K562 (cell line): ENCODE measurements around the gene SYT3. TPM values are rescaled to one million over a fixed set of nuclear protein-coding genes. Genes with fewer than 3 reads are reported as not detected.

Experiments
- ARID3A ChIP-seq: IDR thresholded peaks from 2 replicates; pipeline ENCODE4 v1.6.1; 2012; ENCODE audit warnings: low read depth, low read length, improper control_type of control experiment, borderline replicate concordance
- CHCHD3 ChIP-seq: fragments of 250-450 bp; sonication (Bioruptor Pico); IDR thresholded peaks from 2 replicates; pipeline ENCODE4 v2.1.2; 2022; ENCODE audit warnings: mild to moderate bottlenecking
- CHD2 ChIP-seq: IDR thresholded peaks from 2 replicates; pipeline ENCODE4 v1.6.1; 2011; ENCODE audit warnings: low read depth, low read length
- CREB1 ChIP-seq, 2 experiments: sonication (generic) in 1 of 2; formaldehyde crosslinking in 1 of 2; IDR thresholded peaks; 2 replicates each; pipeline versions ENCODE4 v1.6.1 to v1.8.0; 2012 to 2022; ENCODE audit warnings: inconsistent platforms in 1 of 2, mild to moderate bottlenecking in 1 of 2, missing genetic modification reagents in 1 of 2, moderate library complexity in 1 of 2
- ETV6 ChIP-seq, 3 experiments: fragments of 150-350 bp in 1 of 3; sonication (generic) in 1 of 3; formaldehyde crosslinking in 1 of 3; IDR thresholded peaks; 2 replicates each; pipeline versions ENCODE4 v1.6.1 to v1.8.0; 2014 to 2022; ENCODE audit warnings: borderline replicate concordance in 2 of 3, low read depth in 2 of 3, antibody characterized with exemption in 1 of 3, low read length in 1 of 3, mild to moderate bottlenecking in 1 of 3, missing genetic modification reagents in 1 of 3
- FOSL1 ChIP-seq: fragments of 200-800 bp; sonication (Bioruptor generic); conservative IDR thresholded peaks from 2 replicates; pipeline ENCODE4 v1.6.1; 2016; ENCODE audit warnings: missing genetic modification characterization, missing compliant biosample characterization
- KDM5B ChIP-seq: fragments of 200-600 bp; sonication (generic); IDR thresholded peaks from 2 replicates; pipeline ENCODE4 v1.6.1; 2012; ENCODE audit warnings: low read depth, mild to moderate bottlenecking, moderate library complexity, low read length, control low read depth, inconsistent platforms; ENCODE audit not compliant: insufficient replicate concordance
- NR3C1 ChIP-seq: sonication (generic); formaldehyde crosslinking; IDR thresholded peaks from 2 replicates; pipeline ENCODE4 v1.8.1; 2022; ENCODE audit warnings: missing genetic modification reagents
- PHB ChIP-seq: fragments of 250-450 bp; sonication (Bioruptor Pico); IDR thresholded peaks from 2 replicates; pipeline ENCODE4 v1.5.0; 2021
- PKNOX1 ChIP-seq: fragments of 450-650 bp; IDR thresholded peaks from 2 replicates; pipeline ENCODE4 v1.6.1; 2016
- RREB1 ChIP-seq: fragments of 250-450 bp; sonication (Bioruptor Pico); IDR thresholded peaks from 2 replicates; pipeline ENCODE4 v1.4.0; 2020
- SIRT6 ChIP-seq: IDR thresholded peaks from one replicate; pipeline ENCODE4 v1.6.1; 2012; ENCODE audit warnings: low read depth, mild to moderate bottlenecking, control low read depth, inconsistent platforms, low read length, moderate library complexity
- ZNF140 ChIP-seq: fragments of 250-450 bp; sonication (Bioruptor Pico); IDR thresholded peaks from 2 replicates; pipeline ENCODE4 v1.8.0; 2021; ENCODE audit warnings: moderate library complexity, mild to moderate bottlenecking, inconsistent platforms
- ZNF263 ChIP-seq: sonication (generic); formaldehyde crosslinking; IDR thresholded peaks from 2 replicates; pipeline ENCODE4 v1.8.0; 2022; ENCODE audit warnings: mild to moderate bottlenecking, missing genetic modification reagents, borderline replicate concordance
- ZNF449 ChIP-seq: fragments of 250-450 bp; sonication (Bioruptor Pico); IDR thresholded peaks from 2 replicates; pipeline ENCODE4 v1.8.0; 2022; ENCODE audit warnings: moderate library complexity, mild to moderate bottlenecking, inconsistent platforms
- ZNF695 ChIP-seq: fragments of 450-650 bp; formaldehyde crosslinking; IDR thresholded peaks from 2 replicates; pipeline ENCODE4 v1.4.0; 2020; ENCODE audit warnings: mild to moderate bottlenecking, moderate library complexity
- ZNF707 ChIP-seq: fragments of 250-450 bp; sonication (Bioruptor Pico); conservative IDR thresholded peaks from 2 replicates; pipeline ENCODE4 v1.8.0; 2022; ENCODE audit warnings: inconsistent platforms, mild to moderate bottlenecking, moderate library complexity
- ZNF830 ChIP-seq: fragments of 250-450 bp; sonication (Bioruptor Pico); IDR thresholded peaks from 2 replicates; pipeline ENCODE4 v1.5.0; 2021; ENCODE audit warnings: mild to moderate bottlenecking
- polyA plus RNA-seq, 8 experiments: library from polyadenylated mRNA; depleted of rRNA in 4 of 8; stranded (reverse) in 5 of 8; unstranded in 3 of 8; fragments of >200 nt; fragmentation: Nextera tagmentation in 2 of 8; fragmentation: Illumina TruSeq in 1 of 8; extraction: Ambion mirVana in 2 of 8; extraction: Trizol in 1 of 8; gene quantifications; 2 replicates each; pipeline versions ENCODE4 v1.2.1 to v1.2.3, GENCODE V29; 2011 to 2014; ENCODE audit warnings: inconsistent platforms in 1 of 8, missing spikeins in 1 of 8
- total RNA-seq, 7 experiments: library from RNA; depleted of rRNA in 6 of 7; stranded (reverse); fragments of >200 nt in 6 of 7; fragmentation: Illumina TruSeq in 2 of 7; extraction: Trizol in 2 of 7; gene quantifications; 2 replicates each; pipeline versions ENCODE4 v1.2.1 to v1.2.3, GENCODE V29; 2011 to 2021; ENCODE audit warnings: low replicate concordance in 1 of 7

Gene SYT3
- total and polyA plus RNA-seq, 9 of the 15 experiments (the other 6 are each of a cell fraction or from before 2014, with no cell fraction given): 0.36 to 2.0 (median 0.54) TPM; not detected in 2

- TF ChIP-seq ZNF449 (CRISPR knock-in tag) (no peak), CHCHD3 (no peak), CHD2 (no peak), ZNF263 (0 out of 2 replicates have a peak, but pooled peaks have one; percentile 4), ZNF140 (no peak), PKNOX1 (peak; percentile 50), ZNF830 (CRISPR knock-in tag) (no peak), FOSL1 (no peak), SIRT6 (no peak), RREB1 (CRISPR knock-in tag) (no peak), KDM5B (no peak), NR3C1 (CRISPR knock-in tag) (no peak), ETV6 (IDR thresholded peaks at IDR 0.05; ENCODE audit: borderline replicate concordance in 1 of 2, low read depth in 2 of 2, low read length in 1 of 2) (no peak), ETV6 (CRISPR knock-in tag; IDR thresholded peaks at IDR 0.05; ENCODE audit: borderline replicate concordance) (no peak), ARID3A (no peak), ZNF695 (no peak), ZNF707 (CRISPR knock-in tag) (no peak), PHB (CRISPR knock-in tag) (no peak), CREB1 (IDR thresholded peaks at IDR 0.05) (no peak), CREB1 (CRISPR knock-in tag; IDR thresholded peaks at IDR 0.05) (0 out of 2 replicates have a peak, but pooled peaks have one; percentile 45)
Observed at GRCh38 chr19:50657222-50657669, 17.6 kb upstream of the SYT3 start (continued).
